HL-60/S4 treated with phorbol 12-myristate 13-acetate at 8.2 ng/mL for 4 days and 3 days (cell line): ENCODE results near the gene CUTA.

Experiments
- in situ Hi-C: fragments of 300-500 bp; cut with MboI; formaldehyde crosslinking; loops from 2 replicates; pipeline ENCODE4 v1.15.0; 2022; ENCODE audit warnings: low sequenced_read_pairs

The CUTA gene

DNA sequence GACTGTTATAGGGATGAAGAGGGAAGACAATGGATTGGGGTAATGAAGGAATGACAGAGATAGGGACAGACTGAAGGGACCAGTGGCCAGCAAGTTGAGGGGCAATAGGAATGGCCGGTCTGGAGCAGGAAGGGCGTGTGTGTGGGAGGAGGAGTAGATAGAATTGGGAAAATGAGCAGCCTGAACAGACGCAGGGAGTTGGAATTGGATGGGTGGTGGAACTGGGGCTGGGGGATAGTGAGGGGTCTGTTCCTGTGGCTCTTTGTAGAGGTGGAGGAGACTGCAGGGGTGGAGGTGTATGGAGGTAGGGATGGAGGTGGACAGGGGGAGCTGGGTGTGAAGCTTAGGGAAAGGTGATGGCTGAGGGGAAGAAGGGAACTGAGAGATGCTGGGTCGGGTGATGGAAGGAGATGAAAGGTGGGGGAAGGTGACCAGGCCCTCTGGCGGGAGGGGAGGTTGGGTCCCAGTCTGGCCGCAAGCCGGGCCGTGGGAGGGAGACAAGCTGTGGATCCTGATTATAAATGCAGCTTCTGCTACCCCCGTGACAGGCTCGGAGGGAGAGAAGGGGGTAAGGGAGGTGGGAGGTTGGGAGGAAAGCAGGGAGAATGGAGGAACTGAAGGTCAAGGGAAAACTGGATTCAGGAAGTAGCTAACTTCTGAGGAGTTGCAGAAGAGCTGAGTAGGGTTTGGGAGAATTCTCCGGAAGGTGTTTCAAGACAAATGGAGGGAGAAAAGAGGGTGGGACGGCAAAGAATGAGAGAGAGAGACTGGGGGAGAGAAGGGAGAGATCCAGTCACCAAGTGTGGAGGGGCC is 7.2 kb upstream of the CUTA start:
- in situ Hi-C loops, result no loop called here

DNA sequence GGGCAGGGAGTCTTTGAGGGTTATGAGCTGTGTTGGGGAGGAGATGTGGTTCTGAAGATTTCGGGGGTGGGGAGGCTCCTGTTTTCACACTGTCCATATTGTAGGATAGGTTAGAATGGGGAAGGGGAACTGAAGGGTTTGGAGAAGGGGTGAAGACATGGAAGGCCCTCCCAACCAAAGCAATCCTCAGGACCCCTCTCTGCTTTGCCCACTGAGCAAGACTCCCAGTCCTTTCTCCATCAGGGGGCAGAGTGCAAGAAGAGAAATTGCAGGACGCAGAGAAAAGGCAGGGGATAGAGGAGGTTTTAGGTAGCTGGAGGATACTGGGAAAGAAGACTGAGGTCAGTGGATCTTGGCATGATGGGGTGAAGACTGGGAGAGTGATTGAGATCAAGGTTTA is 5.9 kb upstream of the CUTA start:
- in situ Hi-C loops, result no loop called here

DNA sequence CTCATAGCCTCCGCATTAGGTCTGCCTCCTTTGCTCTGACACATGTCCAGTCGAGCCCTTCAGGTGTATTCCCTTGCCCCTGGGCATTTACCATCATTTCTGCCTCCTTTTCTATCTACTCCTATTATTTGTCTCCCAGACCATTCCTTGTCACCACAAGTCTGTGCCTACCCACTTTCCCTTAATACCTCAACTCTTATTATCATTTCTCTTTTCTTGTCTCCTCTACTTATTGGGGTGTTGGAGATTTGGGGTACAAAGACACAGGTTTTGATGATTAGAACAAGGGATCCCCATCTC is 3.4 kb upstream of the CUTA start:
- in situ Hi-C loops, result no loop called here

DNA sequence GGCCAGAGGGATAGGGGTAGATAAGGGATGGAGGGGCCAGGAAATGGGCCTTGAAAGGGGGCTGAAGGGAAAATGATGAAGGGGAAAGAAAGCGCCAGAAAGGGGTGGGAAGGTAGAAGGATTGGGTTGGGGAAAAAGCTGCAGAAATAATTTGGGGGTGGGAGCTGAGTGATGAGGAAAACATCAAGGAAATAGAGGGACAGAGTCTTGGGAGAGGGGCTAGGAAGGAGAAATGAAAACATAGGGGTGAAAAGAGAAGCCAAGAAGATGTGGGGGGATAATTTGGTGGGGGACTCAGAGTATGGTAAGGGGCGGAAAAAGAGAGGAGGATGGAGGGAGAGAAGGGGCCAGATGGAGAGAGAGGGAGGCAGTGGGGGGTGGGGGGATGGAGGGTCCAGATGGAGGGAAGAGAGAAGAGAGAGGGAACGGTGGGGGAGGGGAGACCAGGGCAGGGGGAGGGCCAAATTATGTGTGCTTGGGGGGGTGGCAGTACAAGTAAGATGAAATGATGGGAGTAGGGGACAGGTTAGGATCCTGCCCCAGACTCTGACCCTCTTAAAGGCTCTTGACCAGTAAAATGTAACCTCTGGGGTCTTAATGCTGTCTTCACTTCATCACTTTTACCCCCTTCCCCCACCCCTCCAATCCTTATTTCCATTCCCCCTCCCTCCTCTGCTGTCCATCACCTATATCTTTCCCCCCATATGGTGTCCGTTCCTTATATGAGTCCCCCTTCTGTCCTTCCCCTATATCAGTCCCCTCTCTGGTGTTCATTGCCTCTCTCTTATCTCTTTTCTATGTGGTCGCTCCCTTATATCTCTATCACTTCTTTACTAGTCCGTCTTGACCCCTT is 2.8 kb upstream of the CUTA start:
- in situ Hi-C loops, result no loop called here

DNA sequence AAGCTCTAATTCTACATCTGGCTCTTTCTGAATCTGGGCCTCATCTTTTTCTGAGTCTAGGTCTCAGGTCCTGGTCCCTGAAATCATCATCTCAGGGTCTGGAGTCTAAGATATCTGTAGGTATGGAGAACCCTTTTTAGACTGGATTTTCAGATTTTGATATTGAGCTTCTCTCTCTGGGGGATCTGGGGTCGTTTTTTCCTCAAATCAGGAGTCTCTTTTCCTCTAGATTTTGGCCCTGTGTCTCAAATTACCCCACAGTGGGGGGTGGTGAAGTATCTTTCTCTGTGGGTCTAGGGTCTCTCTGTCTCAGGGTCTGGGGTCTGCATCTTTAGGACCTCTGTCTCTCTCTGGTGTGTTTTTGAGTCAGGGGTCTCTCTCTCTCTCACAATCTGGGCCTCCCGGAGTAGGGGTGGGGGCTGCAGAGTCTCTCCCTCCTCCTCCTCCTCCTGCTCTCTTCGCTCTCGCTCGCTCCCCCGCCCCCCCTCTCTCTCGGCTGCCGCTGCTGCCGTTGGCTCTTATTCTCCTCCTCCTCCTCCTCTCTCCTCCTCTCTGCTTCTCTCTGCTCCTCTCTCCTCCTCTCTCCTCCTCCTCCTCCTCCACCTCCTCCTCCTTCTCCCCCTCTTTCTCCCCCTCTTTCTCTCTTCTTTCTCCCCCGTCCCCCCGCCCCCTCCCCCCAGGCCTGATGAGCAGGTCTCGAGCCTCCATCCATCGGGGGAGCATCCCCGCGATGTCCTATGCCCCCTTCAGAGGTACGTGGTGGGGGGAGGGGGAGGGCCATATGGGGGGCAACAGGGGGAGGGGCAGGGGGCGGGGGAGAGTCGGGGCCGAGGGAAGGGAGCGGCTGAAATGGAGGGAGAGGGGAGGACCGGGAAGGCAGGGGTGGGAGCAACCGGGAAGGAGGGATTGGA is 1.9 kb upstream of the CUTA start, which contains the start of gene SYNGAP1:
SYNGAP1 (plus strand) TSS at position 486 of the 911 bp plus-strand sequence; CDS start at position 686, 200 bp downstream.
- in situ Hi-C loops, result no loop called here

DNA sequence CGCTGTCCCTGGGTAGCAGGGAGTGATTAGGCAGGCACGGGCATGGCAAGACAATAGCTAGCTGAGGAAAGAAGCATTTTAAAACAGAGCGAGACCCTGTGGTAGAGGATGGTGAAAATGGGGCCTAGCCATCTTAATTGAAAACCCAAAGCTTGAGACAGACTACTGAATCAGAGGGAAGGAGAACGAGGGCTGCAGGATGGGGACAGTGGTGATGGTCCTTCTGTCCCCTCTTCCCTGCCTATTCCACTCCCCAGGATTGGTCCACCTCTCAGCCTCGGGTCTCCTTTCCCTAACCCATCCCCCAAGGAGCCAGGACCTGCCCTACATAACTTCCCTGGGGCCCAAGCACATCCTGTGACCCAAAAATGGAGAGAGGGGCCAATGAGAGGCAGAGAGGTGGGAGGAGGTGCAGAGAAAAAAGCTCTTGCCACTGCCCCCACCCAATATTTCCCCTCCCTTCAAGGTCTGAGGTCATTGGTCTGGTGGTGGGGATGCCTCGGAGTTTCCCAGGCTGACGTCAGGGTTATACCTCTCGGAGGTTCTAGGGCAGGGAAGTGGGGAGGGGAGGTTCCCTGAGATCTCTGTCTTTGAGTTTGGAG is 884 bp upstream of the CUTA start:
- in situ Hi-C loops, result no loop called here

DNA sequence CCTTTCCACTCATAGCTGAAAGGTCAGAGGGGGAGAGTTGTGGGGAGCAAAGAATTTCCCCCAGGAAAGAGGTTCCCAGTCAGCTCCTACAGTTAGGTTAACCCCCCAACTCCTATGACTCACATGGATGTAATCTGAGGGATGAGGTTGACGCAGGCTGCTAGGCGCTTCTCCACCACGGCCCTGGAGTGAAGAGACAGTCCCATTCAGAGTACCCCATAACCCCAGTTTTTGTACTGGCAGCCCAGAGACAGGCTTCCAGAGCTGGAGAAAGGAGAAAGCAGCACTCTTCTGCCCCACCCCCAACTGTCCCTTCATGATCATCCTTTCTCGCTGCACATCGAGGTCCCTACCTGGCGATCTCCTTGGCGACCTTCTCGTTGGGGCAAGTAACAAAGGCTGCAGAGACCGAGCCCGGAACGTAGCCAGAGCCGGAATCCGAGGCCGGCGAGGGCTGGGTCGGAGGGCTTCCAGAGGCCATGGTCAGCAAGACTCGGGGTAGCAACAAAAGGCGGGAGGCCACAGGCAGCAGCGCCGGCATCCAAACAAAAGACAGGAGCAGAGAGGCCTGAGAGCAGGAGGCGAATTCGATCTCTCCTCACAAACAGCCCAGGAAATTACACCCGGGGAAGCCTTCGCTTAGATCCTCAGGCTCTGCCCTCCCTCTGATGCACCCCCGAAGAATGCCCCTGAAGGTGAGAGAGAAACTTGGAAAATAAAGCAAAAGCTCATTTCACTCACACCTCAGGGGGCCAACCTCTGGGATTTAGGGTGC is 592 bp downstream of the CUTA start:
- in situ Hi-C loops, result no loop called here

DNA sequence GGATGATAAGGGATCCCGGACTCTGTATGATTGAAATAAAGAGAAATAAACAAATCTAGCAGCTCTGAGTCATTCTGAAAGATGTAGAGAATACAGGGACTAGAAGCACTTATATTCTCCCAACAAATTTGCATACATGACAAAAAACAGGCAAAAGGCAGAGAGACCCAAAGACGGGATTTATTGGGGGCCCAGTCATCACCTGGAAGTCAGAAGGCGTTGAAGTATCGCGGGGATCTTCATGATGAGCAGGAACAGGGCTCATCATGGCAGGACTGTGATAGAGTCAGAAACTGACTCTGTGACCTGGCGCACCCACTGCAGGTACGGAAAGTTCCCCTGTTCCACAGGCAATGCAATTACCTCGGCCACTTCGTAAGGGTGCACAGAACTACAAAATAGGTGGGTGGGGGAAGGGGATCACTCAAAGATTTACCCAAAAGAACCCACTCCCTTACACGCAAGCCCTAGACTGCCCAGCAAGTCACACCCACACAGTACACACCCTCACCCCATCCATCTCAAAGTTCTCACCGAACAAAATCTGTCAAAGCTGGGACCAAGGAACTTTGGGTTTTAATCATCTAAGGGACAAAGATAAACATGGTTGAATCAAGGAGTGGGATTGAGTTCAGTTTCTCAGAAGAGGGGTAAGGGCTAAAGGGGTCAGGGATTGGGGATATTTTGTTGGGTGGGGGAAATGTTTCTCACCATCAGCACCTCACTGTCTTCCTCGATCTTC is 1.4 kb downstream of the CUTA start:
- in situ Hi-C loops, result no loop called here

DNA sequence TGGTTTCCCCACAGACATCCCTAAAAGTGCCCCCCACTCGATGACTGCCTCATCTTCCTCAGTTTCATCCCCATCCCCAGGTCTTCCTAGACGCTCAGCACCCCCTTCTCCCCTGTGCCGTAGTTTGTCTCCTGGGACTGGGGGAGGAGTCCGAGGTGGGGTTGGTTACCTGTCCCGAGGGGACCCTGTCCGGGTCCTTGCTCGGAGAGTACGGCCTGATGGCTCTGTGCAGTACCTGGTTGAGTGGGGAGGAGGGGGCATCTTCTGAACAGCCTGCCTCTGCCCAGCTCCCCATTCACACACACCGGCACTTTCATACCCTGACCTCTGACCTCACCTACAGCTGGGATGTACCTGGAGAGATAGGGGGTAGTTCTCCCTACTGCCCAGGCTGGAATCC is 2.1 kb downstream of the CUTA start:
- in situ Hi-C loops, result no loop called here

DNA sequence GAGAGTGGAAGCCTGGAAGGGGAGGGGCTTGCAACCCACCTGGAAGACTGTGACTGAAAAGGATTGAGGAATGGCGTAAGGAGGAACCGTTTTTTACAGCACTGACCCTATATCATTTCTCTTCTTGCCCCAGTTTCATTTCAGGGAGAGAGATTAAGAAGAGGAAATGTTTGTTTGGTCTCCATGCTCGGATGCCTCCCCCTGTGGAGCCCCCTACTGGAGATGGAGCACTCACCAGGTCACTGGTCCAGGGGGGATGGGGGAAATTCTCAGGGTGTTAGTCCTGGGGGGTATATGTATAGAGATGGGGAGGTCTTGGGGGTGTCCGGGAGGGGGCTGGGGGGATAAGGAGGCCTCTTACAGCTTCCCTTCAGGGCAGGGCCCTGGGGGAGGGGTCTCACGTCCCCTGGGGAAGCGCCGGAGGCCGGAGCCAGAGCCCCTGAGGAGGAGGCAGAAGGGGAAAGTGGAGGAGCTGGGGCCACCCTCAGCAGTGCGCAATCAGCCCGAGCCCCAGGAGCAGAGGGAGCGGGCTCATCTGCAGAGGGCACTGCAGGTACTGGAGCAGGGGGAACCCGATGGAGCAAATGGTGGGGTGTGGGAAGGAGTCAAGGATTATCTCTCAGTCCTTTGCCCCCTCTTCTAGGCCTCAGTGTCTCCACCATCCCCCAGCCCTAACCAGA is 3.2 kb downstream of the CUTA start:
- in situ Hi-C loops, result no loop called here

DNA sequence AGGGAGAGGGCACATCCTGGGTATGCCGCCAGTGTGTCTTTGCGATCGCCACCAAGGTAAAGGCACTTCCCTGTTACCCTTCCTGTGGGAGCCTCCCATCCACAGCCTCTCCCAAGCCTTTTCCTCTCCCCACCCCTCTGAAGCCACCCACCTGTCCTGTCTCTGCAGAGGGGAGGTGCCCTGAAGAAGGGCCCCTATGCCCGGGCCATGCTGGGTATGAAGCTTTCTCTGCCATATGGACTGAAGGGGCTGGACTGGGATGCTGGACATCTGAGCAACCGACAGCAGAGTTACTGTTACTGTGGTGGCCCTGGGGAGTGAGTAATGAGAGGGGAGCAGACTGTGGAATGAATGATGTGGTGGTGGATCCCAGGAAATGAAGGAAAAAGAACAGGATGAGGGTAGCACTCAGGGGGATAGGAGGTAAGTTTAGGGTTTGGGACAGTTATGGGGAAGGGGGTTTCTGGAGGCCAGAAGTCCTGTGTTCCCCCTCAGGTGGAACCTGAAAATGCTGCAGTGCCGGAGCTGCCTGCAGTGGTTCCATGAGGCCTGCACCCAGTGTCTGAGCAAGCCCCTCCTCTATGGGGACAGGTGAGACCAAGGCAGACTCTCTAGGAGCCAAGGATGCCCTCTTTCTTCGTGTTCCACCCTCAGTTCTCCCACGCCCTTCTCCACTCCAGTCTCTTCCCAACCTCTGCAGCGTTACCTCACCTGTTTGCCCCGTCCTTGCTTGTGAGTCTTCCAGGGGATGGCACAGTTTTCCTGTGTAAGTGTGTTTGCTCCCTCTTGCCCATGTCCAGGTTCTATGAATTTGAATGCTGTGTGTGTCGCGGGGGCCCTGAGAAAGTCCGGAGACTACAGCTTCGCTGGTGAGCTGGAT is 4.4 kb downstream of the CUTA start:
- in situ Hi-C loops, result no loop called here

DNA sequence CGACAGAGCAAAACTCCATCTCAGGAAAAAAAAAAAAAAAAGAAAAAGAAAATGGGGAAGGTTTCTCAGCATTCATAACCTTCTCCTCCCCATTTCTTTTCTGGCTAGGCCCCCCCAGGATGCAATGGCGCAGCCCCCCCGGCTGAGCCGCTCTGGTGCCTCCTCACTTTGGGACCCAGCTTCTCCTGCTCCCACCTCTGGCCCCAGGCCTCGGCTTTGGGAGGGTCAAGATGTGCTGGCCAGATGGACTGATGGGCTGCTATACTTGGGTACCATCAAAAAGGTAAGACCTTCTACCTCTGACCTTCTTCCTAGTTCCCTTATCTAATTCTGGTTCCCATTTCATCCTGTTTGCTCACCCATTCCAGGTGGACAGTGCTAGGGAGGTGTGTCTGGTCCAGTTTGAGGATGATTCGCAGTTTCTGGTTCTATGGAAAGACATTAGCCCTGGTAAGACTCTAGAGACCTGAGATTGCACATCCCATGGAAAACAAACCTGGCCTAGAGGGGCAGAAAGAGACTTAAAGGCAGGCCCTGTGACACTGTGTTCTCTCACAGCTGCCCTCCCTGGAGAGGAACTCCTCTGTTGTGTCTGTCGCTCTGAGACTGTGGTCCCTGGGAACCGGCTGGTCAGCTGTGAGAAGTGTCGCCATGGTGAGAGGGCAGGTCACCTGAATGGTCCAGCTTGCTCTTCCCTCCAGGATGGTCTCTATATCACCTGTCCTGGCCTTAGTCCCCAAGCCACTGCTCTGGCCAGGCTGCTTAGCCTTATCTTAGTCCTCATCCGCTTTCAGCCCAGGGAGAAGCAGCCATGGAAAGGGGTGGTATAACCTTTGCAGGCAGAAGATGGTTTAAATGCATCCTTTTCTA is 5.5 kb downstream of the CUTA start:
- in situ Hi-C loops, result no loop called here

DNA sequence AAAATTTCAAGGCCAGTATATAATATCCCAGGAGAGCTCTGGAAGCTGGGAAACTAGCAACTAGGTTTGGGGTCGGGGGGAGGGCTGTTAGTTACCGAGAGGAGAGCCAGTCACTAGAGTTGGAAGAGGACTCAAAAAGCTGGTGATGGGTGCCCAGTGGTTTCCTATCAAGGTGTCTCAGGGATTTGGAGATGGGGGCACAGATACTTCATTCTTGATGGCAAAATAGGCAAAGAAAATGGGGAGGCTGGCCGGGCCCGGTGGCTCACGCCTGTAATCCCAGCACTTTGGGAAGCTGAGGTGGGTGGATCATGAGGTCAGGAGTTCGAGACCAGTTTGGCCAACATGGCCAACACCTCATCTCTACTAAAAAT is 6.3 kb downstream of the CUTA start:
- in situ Hi-C loops, result no loop called here

DNA sequence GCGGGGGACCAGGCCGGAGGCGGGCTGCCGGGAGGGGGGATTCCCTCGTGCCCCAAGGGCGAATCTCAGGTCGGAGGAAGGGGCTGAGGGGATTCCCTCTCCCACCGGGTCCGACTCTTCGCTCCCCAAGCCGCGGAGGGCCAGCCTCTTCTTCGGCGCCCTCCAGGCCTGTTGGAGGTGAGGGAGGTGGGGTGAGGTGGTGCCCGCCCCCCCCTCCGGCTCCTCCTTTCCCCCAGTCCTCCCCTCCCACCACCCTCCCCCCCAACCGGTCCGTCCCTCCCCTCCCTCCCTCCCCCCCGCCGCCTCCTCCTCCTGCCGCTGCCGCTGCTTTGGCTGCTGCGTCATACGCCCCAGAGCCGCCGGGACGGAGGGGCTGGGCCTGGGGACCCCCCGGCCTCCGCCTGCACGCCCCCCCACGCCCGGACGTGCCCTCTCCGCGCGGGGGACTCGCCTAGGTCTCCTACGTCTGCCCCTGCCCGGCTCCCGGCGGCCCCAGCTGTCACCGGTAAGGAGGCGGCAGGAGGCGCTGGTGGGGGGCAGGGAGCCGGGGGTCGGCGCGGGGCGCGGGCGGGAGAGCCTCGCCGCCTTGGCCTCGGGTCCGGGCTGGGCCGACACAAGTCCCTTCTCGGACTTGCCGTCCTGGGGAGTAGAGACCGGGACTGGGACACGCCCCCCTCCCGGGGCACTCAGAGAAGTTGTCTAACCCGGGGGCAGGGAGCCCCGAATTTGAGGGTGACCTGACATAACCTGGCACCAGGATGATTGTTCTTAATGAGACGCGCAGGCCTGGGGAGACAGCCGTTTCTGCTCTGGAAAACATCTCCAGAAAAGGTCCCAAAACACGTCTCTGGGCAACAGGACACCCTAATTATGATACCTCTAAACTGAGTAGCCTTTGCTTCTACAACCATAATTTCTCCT is 6.9 kb downstream of the CUTA start, which contains the start of gene PHF1:
PHF1 (plus strand) TSS at position 304 of the 921 bp plus-strand sequence. CDS start 1,250 bp downstream, outside the sequence.
- in situ Hi-C loops, result no loop called here

DNA sequence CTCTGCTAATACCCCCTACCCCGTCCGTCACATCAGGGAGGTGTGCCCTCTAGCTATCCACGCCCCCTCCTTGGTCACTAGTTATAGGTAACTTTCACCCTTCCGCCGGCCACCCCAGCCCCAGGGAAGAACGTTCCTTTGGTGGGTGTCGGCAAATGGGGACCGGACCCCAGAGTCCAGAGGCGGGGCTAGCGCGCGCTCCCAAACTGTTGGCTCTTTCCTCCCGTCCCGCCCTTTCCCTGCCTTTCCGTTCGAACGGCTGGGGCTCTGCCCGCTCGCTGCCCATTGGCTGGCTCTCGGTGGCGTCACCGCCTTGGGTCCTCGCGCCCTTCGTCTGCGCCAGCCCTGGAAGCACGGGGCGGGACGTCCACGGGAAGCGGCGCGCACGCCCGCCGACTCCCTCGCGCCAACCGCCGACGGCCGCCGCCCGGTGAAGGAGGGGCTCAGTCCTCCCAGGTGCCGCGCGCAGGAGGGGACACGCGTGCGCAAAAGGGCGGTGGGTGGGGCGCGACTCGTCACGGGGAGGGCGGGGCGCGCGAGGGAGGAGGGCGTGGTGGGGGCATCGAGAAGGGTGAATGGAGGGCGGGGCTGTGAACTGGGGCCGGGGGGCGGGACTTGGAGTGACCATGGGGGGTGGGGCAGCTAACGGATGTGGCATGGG is 7.7 kb downstream of the CUTA start:
- in situ Hi-C loops, result no loop called here
